Measurements from ENCODE around the gene GRPEL2.
A peak's percentile ranks its signal among the peaks of the same experiment; 100 is the strongest.

Gene GRPEL2

DNA sequence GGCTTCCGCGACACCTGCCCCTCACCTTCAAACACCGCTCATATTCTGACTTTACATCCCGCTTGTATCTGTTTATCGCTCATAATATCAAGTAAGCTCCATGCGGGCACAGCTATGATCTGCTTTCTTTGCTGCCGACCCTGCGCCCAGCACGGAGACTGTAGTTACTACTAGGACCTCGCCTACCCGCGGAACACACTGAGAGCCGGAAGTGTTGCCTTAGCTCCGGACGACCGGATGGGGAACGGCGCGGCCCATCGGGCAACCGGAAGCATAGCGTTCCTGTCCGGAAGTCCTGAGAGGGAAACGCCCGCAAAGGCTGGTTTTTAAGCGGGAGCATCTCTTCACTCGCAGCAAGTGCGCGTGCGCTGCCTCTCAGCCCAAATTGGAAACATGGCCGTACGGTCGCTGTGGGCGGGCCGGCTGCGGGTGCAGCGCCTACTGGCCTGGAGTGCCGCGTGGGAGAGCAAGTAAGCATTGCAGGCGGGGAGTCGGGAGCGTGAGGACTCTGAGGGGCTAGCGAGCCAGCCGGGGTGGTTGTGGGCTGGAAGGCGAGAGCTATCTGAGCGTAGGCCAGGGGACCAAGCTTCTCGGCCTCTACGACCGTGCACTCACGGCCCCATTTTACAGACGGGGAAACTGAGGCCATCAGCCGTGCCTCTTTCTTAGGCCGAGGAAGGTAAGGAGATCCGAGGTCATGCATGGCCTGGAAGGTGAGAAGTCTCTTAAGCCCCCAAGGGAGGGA lies at the start of gene GRPEL2:
TSS of gene GRPEL2 (plus strand) at position 353 of the 745 bp plus-strand sequence. CDS start at position 394, 41 bp downstream.
- H3K4me3 ChIP-seq (replicated peaks; ENCODE audit: low read depth, low read length): peak within 1 kb of the TSS; percentile 99

GRCh38 chr5:149297340-149298025 lies 47.8 kb upstream of the GRPEL2 start:
- no peak for TF ChIP-seq CTCF (IDR thresholded peaks at IDR 0.05; ENCODE audit: low read depth, low read length, missing control alignments)
- no peak for DNase-seq (ENCODE audit: extremely low read depth, low read depth)
- H3K4me3 ChIP-seq (replicated peaks; ENCODE audit: low read depth, low read length): no peak overlapping the region

More for the DNA sequence above, at the start of gene GRPEL2:
- no peak for TF ChIP-seq CTCF (IDR thresholded peaks at IDR 0.05; ENCODE audit: low read depth, low read length, missing control alignments)
- DNase-seq (ENCODE audit: extremely low read depth, low read depth): peak; percentile 95

GRCh38 chr5:149298163-149298562 lies 47.1 kb upstream of the GRPEL2 start:
- H3K4me3 ChIP-seq (replicated peaks; ENCODE audit: low read depth, low read length): no peak overlapping the region
- DNase-seq (ENCODE audit: extremely low read depth, low read depth): no peak
- no peak for TF ChIP-seq CTCF (IDR thresholded peaks at IDR 0.05; ENCODE audit: low read depth, low read length, missing control alignments)

GRCh38 chr5:149298842-149299404 lies 46.4 kb upstream of the GRPEL2 start:
- no peak for TF ChIP-seq CTCF (IDR thresholded peaks at IDR 0.05; ENCODE audit: low read depth, low read length, missing control alignments)
- H3K4me3 ChIP-seq (replicated peaks; ENCODE audit: low read depth, low read length): no peak overlapping the region
- no peak for DNase-seq (ENCODE audit: extremely low read depth, low read depth)

DNA sequence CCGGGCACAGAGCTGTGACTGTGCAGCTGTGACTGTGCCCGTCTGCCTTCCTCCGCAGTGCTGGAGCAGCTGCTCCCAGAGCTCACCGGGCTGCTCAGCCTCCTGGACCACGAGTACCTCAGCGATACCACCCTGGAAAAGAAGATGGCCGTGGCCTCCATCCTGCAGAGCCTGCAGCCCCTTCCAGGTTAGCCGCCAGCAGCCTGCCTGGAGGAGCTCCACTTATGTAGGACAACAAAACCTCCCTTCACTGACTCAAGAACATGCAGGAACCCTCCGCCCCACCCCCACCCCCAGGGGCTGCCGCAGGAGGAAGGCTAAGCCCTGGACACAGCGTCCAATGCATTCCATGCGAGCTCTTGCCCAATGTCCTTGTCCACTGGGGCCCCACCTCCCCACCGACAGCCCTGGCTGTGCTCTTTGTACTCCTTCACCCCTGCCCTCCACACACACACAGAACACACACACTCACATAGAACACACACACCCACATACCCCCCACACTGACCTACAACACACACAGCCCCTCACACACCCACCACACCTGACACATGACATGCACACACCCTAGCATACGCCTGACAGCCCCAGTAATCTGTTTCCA lies 45.7 kb upstream of the GRPEL2 start:
- no peak for TF ChIP-seq CTCF (IDR thresholded peaks at IDR 0.05; ENCODE audit: low read depth, low read length, missing control alignments)
- DNase-seq (ENCODE audit: extremely low read depth, low read depth): no peak
- no peak overlapping the region for H3K4me3 ChIP-seq (replicated peaks; ENCODE audit: low read depth, low read length)

- no peak for TF ChIP-seq CTCF (IDR thresholded peaks at IDR 0.05; ENCODE audit: low read depth, low read length, missing control alignments)
Measured at GRCh38 chr5:149300441-149300840, 44.9 kb upstream of the GRPEL2 start.

More at GRCh38 chr5:149300441-149300840, 44.9 kb upstream of the GRPEL2 start:
- no peak for DNase-seq (ENCODE audit: extremely low read depth, low read depth)
- no peak overlapping the region for H3K4me3 ChIP-seq (replicated peaks; ENCODE audit: low read depth, low read length)
